ENCODE data around the gene EHD1.

EHD1 gene

GRCh38 chr11:64868904-64869570 lies 9.4 kb downstream of the EHD1 start:
- POLR2A ChIA-PET = interaction anchor here (1.2 to 2.8 kb wide), 3 partner anchors 9 to 90 kb away, joined by 3 to 14 read pairs (median 3); partner anchors contain the start of gene EHD1
- CTCF ChIA-PET = interaction anchor here (0.6 to 1.9 kb wide), 9 partner anchors 9 to 22 kb away, joined by 3 to 10 read pairs (median 4); partner anchors contain the start of gene EHD1
- no peak for DNase-seq (ENCODE audit: extremely low spot score)
- TF ChIP-seq SP1 (IDR thresholded peaks at IDR 0.05) = no peak
- no peak for TF ChIP-seq FOXM1 (IDR thresholded peaks at IDR 0.05; ENCODE audit: borderline replicate concordance)
- no peak for TF ChIP-seq L3MBTL2 (conservative IDR thresholded peaks at IDR 0.05)
- TF ChIP-seq NFRKB (IDR thresholded peaks at IDR 0.05) = no peak
- no peak for TF ChIP-seq PKNOX1 (IDR thresholded peaks at IDR 0.05)
- no peak for TF ChIP-seq FOXA1 (IDR thresholded peaks at IDR 0.05)
- TF ChIP-seq FOXK2 (IDR thresholded peaks at IDR 0.05) = no peak
- no peak for TF ChIP-seq LEF1 (IDR thresholded peaks at IDR 0.05; ENCODE audit: borderline replicate concordance)
- no peak for TF ChIP-seq ARNT (IDR thresholded peaks at IDR 0.05)
- no peak for TF ChIP-seq CTBP1 (IDR thresholded peaks at IDR 0.05; ENCODE audit: borderline replicate concordance)
- no peak for TF ChIP-seq ELF4 (IDR thresholded peaks at IDR 0.05)

- POLR2A ChIA-PET = interaction anchor here (2.8 kb wide), 1 partner anchor 10 kb away, joined by 14 read pairs; the partner anchor contains the start of gene EHD1
- CTCF ChIA-PET = interaction anchor here (1.7 kb wide), 1 partner anchor 21 kb away, joined by 6 read pairs; no protein-coding TSS in a partner anchor
- TF ChIP-seq ZNF384 (IDR thresholded peaks at IDR 0.05) = no peak
- no peak for TF ChIP-seq CTBP1 (IDR thresholded peaks at IDR 0.05; ENCODE audit: borderline replicate concordance)
- no peak for TF ChIP-seq NFRKB (IDR thresholded peaks at IDR 0.05)
- no peak for TF ChIP-seq BHLHE40 (IDR thresholded peaks at IDR 0.05; ENCODE audit: borderline replicate concordance)
- no peak for TF ChIP-seq ELF4 (IDR thresholded peaks at IDR 0.05)
- no peak for TF ChIP-seq ARNT (IDR thresholded peaks at IDR 0.05)
- no peak for TF ChIP-seq TARDBP (IDR thresholded peaks at IDR 0.05)
- TF ChIP-seq L3MBTL2 (conservative IDR thresholded peaks at IDR 0.05) = no peak
- no peak for TF ChIP-seq PKNOX1 (IDR thresholded peaks at IDR 0.05)
- no peak for DNase-seq (ENCODE audit: extremely low spot score)
Measured at GRCh38 chr11:64867748-64868462, 10.5 kb downstream of the EHD1 start.

DNA sequence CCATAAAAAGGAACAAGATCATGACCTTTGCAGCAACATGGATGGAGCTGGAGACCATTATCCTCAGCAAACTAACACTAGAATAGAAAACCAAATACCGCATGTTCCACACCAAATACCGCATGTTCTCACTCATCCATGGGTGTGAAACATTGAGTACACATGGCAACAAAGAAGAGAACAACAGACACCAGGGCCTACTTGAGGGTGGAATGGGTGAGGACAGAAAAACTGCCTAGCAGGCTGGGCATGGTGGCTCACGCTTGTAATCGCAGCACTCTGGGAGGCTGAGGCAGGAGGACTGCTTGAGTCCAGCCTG lies 12.3 kb downstream of the EHD1 start:
- DNase-seq (ENCODE audit: extremely low spot score) = no peak
- no peak for TF ChIP-seq FOXK2 (IDR thresholded peaks at IDR 0.05)
- no peak for TF ChIP-seq SUZ12 (IDR thresholded peaks at IDR 0.05)
- no peak for TF ChIP-seq ZNF384 (IDR thresholded peaks at IDR 0.05)
- TF ChIP-seq L3MBTL2 (conservative IDR thresholded peaks at IDR 0.05) = no peak
- ChIA-PET CTCF (interaction anchor here (1.7 kb wide), 1 partner anchor 22 kb away, joined by 8 read pairs; no protein-coding TSS in a partner anchor), POLR2A (interaction anchor here (5.2 kb wide), 1 partner anchor 11 kb away, joined by 26 read pairs; the partner anchor contains the start of gene EHD1)

- TF ChIP-seq BHLHE40 (IDR thresholded peaks at IDR 0.05; ENCODE audit: borderline replicate concordance) (no peak), ELF4 (IDR thresholded peaks at IDR 0.05) (no peak), L3MBTL2 (conservative IDR thresholded peaks at IDR 0.05) (no peak), ZNF384 (IDR thresholded peaks at IDR 0.05) (no peak), ARNT (IDR thresholded peaks at IDR 0.05) (no peak)
- DNase-seq (ENCODE audit: extremely low spot score) = no peak
- POLR2A ChIA-PET = interaction anchor here (1.0 to 5.2 kb wide), 2 partner anchors 11 to 22 kb away, joined by 3 to 26 read pairs; partner anchors contain the start of gene EHD1
- CTCF ChIA-PET = interaction anchor here (1.1 to 1.9 kb wide), 3 partner anchors 13 to 247 kb away, joined by 4 to 8 read pairs (median 4); partner anchors contain the start of gene EHD1
Measured at GRCh38 chr11:64865286-64866172, 12.9 kb downstream of the EHD1 start.

DNA sequence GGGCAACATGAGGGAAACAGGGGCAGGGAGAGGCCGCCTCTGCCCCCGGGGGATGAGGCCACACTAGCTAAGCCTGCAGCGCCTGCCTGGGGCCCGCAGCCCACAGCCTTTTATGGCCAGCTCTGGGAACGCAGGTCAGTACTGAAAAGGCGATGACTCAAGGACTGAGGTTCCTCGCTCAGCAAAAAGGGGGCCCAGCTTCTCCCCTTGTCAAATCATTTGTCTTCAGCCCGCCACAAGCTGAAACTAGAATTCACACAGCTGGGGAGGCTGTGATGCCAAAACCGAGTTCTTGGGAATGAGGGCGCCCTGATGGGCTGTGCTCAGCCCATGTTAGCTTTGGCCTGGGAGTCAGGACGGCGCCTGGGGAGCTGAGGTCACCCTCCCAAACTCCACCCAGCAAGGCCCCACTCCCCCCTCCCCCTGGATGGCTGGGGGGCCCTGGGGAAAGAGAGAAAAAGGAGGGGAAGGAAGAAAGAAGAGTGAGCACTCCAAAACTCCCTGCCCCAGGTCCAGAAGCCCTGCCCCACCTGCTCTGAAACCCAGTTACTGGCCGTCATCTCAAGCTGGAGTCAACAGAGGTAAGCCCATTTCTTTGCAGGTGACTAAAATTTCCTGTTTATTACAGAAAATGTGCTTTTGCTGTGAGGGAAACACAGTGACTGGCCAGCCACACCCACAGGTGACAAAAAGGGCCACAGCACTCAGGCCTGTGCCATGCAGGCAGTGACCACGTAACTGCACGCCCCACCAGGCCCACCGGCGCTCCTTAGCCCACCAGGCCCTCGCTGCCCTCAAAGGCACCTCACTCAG lies 13.7 kb downstream of the EHD1 start:
- no peak for TF ChIP-seq HDGF (IDR thresholded peaks at IDR 0.05; ENCODE audit: borderline replicate concordance)
- TF ChIP-seq BHLHE40 (IDR thresholded peaks at IDR 0.05; ENCODE audit: borderline replicate concordance) = no peak
- TF ChIP-seq ARNT (IDR thresholded peaks at IDR 0.05) = no peak
- TF ChIP-seq ZNF384 (IDR thresholded peaks at IDR 0.05) = no peak
- TF ChIP-seq SUZ12 (IDR thresholded peaks at IDR 0.05) = no peak
- no peak for TF ChIP-seq L3MBTL2 (conservative IDR thresholded peaks at IDR 0.05)
- no peak for TF ChIP-seq SP1 (IDR thresholded peaks at IDR 0.05)
- TF ChIP-seq CTBP1 (IDR thresholded peaks at IDR 0.05; ENCODE audit: borderline replicate concordance) = no peak
- TF ChIP-seq PKNOX1 (IDR thresholded peaks at IDR 0.05) = no peak
- no peak for TF ChIP-seq TARDBP (IDR thresholded peaks at IDR 0.05)
- no peak for TF ChIP-seq FOXA1 (IDR thresholded peaks at IDR 0.05)
- no peak for TF ChIP-seq FOXK2 (IDR thresholded peaks at IDR 0.05)
- no peak for TF ChIP-seq FOXM1 (IDR thresholded peaks at IDR 0.05; ENCODE audit: borderline replicate concordance)
- no peak for TF ChIP-seq NFRKB (IDR thresholded peaks at IDR 0.05)
- TF ChIP-seq LEF1 (IDR thresholded peaks at IDR 0.05; ENCODE audit: borderline replicate concordance) = no peak
- TF ChIP-seq ELF4 (IDR thresholded peaks at IDR 0.05) = no peak
- POLR2A ChIA-PET = interaction anchor here (1.0 to 5.2 kb wide), 2 partner anchors 12 to 23 kb away, joined by 3 to 26 read pairs; partner anchors contain the start of gene EHD1
- CTCF ChIA-PET = interaction anchor here (1.1 to 1.9 kb wide), 6 partner anchors 9 to 248 kb away, joined by 3 to 8 read pairs (median 4); partner anchors contain the start of gene EHD1
- no peak for DNase-seq (ENCODE audit: extremely low spot score)

Data from HEK293T (cell line).